GM12873 (cell line): ENCODE results near the gene SMIM1.

Source experiments
- TF ChIP-seq, protein P1 (sequence below): IDR thresholded peaks from 2 replicates; pipeline ENCODE4 v1.5.1; 2012; ENCODE audit warnings: low read depth, mild to moderate bottlenecking, moderate library complexity, low read length, control low read depth; ENCODE audit not compliant: insufficient read depth; ENCODE audit errors: missing control alignments

SMIM1 gene

GRCh38 chr1:3745590-3746381, 26.8 kb upstream of the SMIM1 start:
- TF ChIP-seq, protein P1, sequence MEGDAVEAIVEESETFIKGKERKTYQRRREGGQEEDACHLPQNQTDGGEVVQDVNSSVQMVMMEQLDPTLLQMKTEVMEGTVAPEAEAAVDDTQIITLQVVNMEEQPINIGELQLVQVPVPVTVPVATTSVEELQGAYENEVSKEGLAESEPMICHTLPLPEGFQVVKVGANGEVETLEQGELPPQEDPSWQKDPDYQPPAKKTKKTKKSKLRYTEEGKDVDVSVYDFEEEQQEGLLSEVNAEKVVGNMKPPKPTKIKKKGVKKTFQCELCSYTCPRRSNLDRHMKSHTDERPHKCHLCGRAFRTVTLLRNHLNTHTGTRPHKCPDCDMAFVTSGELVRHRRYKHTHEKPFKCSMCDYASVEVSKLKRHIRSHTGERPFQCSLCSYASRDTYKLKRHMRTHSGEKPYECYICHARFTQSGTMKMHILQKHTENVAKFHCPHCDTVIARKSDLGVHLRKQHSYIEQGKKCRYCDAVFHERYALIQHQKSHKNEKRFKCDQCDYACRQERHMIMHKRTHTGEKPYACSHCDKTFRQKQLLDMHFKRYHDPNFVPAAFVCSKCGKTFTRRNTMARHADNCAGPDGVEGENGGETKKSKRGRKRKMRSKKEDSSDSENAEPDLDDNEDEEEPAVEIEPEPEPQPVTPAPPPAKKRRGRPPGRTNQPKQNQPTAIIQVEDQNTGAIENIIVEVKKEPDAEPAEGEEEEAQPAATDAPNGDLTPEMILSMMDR: no peak

DNA sequence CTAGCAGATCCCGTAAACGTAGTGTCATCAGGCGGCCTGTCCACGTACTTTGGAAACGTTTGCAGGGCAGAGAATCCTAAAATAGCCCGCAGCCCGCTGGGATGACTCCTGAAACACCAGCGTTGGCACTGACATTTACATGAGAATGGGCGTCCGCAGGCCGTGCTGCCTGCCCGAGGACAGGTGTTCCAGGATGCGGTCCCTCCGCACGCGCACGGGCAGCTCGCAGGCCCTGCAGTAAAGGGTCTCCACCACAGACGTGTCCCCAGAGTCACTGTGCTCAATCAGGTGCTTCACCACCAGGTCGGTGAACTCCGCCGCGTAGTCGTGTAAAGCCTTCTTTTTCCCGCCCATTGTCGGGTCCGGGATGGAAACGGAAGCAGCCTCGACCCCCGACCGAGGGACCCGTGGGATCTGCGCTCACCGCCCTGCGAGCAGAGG, 26.1 kb upstream of the SMIM1 start:
- TF ChIP-seq, protein P1: no peak

DNA sequence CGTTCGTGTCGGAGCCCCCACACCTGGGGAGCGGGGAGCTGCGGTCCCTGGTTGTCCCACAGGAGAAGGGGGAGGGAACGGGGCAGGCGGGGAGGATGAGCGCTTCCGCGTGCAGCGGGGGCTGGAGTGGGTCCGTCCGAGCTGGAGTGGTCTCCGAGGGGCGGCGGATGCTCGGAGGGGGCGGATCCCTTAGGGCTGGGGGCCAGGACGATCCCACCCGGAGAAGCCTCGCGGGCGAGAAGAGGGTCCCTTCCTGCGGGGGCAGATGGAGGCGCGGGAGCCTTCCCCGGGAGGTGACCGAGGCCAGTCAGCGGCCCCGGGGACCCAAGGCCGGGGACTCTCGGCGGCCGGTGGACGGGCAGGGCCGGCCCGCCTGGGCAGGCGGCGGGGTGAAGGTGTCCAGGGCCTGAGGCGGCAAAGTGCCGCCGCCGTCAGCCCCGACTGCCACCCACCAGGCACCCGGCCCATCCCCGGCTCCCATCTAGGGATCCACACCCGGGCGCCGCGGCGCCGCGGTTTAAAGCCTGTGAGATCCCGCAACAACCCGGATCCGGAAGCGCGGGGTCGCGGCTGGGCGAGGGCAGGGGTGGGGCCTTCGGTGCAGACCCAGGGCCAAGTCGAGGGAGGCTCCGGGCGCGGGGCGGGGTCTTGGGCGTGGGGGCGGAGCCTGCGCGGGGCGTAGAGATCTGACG, 25.6 kb upstream of the SMIM1 start:
- TF ChIP-seq, protein P1: no peak

DNA sequence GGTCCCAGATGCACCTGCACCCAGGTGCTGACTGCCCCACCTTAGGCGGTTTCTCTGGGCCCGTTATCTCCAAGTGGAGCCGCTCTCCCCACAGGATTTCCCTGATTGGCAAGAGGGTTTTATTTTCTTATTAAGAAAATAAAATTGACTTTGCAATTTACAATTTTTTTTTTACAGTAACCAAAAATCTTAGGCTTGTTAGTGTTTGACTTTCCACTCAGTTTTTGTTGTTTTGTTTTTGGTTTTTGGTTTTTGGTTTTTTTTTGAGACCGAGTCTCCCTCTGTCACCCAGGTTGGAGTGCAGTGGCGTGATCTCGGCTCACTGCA, 25.1 kb upstream of the SMIM1 start:
- TF ChIP-seq, protein P1: no peak

DNA sequence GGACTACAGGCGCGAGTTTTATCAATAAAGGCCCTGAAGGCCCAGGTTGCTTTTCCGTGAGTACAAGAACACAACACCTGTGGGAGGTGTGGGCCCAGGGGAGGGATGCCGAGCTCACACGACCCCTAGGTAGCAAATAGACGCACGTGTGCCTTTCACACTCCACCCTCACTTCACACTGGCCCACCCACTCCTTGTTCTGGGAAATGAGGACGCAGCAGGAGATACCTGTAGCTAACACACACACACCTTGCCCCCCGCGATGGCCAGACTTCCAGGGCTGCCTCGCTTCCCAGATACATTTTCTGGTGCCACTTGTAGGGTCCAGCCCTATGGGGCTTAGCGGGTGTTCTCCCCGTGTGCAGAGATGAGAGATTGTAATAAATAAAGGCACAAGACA, 24.6 kb upstream of the SMIM1 start:
- TF ChIP-seq, protein P1: no peak

DNA sequence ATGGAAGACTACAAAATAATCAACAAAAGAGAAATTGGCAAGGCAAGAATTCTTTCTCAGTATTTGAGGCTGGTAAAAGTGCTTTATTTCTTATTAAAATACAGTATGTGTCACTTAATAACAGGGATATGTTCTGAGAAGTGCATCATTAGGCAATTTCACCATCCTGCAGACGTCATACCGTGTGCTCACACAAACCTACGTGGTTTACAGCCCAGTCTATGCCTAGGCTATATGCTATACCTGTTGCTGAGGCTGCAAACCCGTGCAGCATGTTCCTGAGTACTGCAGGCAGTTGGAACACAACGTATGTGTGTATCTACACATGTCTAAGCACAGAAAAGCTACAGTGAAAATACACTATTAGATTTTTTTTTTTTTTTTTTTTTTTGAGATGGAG, 23.0 kb upstream of the SMIM1 start:
- TF ChIP-seq, protein P1: no peak

DNA sequence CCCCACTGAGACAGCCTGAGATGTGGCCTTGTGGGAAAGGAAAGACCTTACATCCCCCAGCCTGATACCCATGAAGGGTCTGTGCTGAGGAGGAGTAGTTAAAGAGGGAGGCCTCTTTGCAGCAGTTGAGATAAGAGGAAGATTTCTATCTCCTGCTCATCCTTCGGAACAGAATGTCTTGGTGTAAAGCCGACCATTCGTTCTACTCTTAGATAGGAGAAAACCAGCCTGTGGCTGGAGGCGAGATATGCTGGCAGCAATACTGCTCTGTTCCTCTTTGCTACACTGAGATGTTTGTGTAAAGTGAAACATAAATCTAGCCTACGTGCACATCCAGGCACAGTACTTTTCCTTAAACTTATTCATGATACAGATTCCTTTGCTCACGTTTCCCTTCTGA, 21.8 kb upstream of the SMIM1 start:
- TF ChIP-seq, protein P1: no peak
